Fibroblast of lung (primary cell): ENCODE data around the gene PSMG3.

Source experiments
- CTCF ChIP-seq, 2 donors: IDR thresholded peaks in 1 of 2; conservative IDR thresholded peaks in 1 of 2; 1 replicate in 1 of 2; 2 replicates in 1 of 2; pipeline ENCODE4 v1.5.1; 2011 to 2012; ENCODE audit warnings: low read length in 2 of 2, control low read depth in 1 of 2, inconsistent platforms in 1 of 2, low read depth in 1 of 2, mild to moderate bottlenecking in 1 of 2
- EZH2 ChIP-seq: IDR thresholded peaks from 2 replicates; pipeline ENCODE4 v1.5.1; 2012; ENCODE audit warnings: low read length, control low read depth, mild to moderate bottlenecking; ENCODE audit errors: missing control alignments

GRCh38 chr7:1544178-1544895, 25.5 kb downstream of the PSMG3 start:
- no peak for TF ChIP-seq EZH2
- no peak for TF ChIP-seq CTCF (conservative IDR thresholded peaks at IDR 0.05 in 1 of 2, IDR thresholded peaks at IDR 0.05 in 1 of 2; ENCODE audit: low read depth in 1 of 2, low read length in 2 of 2)
